Ovary (tissue), 3 donors: ENCODE data around the gene AURKA.

Source experiments
- CTCF ChIP-seq, 3 donors: fragments of 450-650 bp in 2 of 3; fragments of 200-600 bp in 1 of 3; IDR thresholded peaks; one replicate each; pipeline versions ENCODE4 v1.5.1 to v1.8.0; 2016 to 2022; ENCODE audit warnings: antibody characterized with exemption in 3 of 3, mild to moderate bottlenecking in 1 of 3
- POLR2A ChIP-seq: fragments of 450-650 bp; IDR thresholded peaks from one replicate; pipeline ENCODE4 v1.6.1; 2017; ENCODE audit warnings: antibody characterized with exemption, mild to moderate bottlenecking, moderate library complexity
- donor health status: DM: no; HTN: no; CAD: no.

GRCh38 chr20:56383334-56383733, 8.7 kb downstream of the AURKA start:
- TF ChIP-seq CTCF (IDR thresholded peaks at IDR 0.05) (no peak), POLR2A (no peak)
